ENCODE measurements around the gene CNKSR2.

CNKSR2 gene

DNA sequence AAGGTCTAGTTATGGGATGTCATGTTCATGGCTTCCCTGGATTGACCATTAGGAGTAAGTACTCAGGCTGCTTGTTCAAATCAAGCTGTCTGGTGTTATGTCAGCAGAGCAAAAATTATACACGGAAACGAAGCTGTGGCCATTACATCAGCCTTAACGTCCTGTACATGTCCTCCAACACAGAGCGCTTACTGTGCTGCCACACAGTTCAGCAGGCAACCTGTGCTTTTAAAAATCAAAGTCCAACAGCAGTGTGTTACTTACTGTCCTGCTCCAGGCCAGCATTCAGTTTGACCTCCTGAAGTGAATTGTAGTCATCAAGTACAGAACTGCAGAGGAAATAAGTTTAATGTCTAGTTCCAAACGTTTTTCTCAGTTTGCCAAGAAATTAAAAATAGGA, 237.9 kb downstream of the CNKSR2 start:
- no peak for DNase-seq (ENCODE audit: low read depth)

DNA sequence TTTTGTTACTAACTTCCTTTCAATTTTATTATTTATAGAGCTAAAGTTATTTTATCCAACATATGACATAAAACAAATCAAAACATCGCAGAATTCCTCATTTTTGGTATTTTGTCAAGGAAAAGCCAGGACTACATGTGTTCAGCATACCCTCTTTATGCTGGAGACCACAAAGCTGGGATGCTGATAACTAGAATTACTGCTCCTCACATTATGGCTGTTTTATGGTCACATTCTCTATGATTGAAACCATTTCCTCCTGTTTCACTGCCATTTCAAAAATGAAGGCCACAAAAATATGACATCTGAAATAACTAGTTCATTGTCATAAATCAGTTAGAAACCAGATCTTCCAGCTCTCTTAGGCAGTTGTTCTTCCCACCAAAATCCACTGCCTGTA, 242.2 kb downstream of the CNKSR2 start:
- DNase-seq (ENCODE audit: low read depth): no peak

DNA sequence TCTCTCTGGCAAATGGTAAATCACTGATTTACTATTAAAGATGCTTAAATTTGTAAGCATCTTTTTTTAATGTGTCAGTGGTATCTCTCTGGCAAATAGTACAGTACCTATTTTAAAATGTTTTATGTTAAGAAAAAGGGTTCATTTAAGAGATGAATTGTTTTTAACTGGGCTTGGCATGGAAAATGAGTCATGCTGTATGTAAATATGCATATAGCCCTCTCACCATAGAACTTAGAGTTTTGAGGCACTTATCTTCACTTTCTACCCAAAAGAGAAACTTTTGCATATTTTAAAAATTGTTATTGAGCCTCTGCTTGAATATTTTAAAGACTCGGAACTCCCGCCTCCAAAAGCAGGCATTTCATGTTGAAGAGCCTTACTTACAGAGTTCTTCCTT, 246.0 kb downstream of the CNKSR2 start:
- DNase-seq (ENCODE audit: low read depth): no peak

DNA sequence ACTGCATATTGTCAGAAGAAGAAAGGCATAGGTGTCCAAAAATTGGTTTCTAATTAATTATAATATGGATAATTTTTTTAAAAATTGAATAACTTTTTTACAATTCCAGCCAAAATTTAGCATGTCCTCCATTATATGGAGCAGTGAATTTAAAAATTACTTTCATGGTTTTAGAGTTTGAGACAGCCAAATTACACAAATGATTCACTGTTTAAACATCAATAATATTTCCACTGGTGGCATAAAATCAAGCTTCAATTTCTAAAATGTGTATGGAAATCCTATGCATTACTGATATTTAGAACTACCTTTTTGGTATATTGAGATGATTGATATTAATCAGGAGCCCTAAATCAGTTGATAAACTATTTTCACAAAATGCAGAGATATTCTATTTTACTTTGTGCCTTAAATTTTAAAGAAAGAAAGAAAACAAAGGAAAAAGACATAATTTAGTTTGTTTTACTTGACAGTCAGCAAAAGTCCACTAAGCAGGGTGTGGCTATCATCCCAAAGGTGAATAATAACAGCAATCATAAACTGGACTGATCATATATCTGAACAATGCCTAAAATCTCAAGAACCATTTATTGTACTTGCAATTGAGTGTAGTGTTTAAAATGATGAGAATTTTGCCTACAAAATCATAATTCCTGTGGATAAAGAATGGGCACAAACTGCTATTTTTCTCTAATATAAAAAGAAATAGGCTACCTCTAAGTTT, 249.7 kb downstream of the CNKSR2 start:
- DNase-seq (ENCODE audit: low read depth): no peak

DNA sequence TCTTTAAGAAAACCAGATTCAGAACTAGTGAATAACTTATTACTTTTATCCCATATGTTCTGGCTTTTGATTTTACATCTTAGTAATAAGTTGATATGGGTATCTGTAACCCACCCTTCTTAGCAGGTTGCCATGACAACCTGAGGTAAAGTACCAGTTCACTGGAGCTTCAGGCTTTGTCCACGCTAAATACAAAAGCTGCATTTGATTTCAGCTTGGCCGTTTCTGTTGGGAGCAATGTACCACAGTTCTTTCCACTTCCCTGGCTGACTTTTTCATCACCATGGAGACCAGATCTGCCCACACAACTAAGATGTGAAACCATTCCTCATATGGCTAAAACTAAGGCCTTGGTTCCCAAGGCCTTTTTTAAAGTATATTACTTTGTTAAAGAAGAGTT, 257.8 kb downstream of the CNKSR2 start:
- DNase-seq (ENCODE audit: low read depth): no peak

DNA sequence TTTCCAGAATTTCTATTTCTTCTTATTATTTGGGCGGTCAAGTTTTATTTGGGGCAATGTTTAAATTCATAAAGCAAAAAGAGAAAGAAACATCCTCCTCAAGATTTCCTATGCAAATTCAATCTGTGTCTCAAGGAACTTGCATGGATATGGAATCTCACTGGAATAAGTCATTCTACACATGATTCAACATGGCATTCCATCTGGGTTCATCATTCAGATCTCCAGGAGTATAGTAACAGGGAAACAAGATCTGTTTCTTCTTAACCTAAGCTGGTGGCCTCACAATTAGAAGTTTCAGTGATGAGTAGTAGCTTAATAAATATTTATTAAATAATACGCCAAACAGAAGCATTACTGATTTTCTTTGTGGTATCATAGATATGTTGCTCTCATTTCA, 264.1 kb downstream of the CNKSR2 start:
- DNase-seq (ENCODE audit: low read depth): no peak

DNA sequence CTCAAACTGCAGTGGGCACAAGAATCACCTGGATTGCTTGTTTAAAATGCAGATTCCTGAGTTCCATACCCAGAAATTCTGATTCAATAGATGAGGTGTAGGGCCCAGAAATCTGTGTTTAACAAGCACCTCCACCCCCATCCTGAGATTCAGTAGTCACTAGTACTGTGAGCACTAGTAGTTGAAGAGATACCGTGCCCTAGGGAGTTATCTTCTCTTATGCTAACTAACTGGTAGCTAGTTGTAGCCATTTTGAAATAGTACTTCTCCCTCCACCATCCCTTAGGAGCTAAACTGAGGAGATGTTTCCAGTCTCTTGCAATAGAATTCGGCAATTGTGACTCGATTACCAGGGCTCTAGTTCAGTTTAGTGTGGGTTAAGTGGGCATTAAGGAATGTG, 265.6 kb downstream of the CNKSR2 start:
- no peak for DNase-seq (ENCODE audit: low read depth)

DNA sequence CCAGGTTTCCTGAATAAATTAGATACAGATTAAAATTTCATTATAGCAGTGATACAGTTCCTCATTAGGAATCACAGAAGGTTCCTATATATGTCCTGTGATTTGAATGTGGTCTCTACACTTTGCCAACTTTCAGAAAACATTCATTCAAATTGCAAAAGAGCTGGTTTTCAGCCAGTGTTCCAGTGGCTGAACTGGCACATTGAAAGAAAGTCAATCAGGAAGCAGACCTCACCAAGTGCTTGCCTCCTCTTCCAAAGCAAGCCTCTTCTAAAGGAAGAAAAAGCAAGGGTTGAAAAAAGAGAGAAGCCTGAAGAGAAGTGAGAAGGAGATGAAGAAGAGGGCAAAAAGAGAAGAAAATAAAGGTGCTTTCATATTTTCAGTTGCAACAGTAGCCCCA, 271.2 kb downstream of the CNKSR2 start:
- DNase-seq (ENCODE audit: low read depth): no peak

DNA sequence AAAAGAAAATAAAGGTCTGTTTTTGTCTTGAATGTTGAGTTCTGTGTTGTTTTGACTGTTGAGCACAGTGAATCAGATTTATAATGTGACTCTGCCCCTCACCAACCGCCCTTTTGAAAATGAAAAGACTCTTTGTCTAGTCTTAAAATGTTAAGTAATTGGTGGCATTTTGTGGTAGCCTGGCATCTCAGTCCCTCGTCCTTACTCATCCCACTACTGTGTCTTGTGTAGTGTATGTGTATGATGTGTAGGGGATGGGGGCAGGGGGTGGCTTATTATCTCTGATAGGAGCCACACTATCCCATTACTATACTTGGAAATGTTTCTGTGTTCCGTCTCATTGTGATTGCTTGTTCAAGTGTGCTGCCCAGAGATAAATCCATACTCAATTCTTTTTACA, 271.7 kb downstream of the CNKSR2 start:
- DNase-seq (ENCODE audit: low read depth): no peak

DNA sequence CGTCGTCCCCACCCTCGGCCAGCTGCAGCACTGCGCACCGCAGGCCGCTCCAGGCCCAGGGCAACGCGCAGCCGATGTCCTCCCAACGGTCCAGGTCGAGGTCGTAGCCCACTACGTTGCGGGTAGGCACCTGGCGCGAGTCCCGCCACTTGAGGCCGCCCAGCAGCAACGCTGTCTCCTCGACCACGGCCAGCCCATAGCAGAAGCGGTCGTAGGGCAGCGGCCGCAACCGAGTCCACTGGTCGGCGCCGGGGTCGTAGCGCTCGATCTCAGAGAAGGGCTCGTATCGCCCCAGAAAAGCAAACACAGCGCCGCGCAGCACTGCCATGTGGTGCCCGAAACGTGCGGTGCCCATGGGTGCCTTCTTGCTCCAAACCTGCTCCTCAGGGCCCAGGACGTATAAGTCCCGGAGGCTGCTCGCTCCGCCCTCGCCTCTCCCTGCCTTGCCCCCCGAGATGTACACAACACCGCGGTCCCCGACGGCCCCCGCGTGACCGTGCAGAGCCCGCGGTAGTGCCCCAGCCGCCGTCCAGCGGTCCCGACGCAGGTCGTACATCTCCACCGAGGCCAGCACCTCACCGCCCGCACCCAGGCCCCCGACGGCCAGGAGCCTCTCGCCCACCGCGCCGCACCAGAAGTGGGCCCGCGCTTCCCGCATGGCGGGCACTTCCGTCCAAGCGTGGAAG, 281.8 kb downstream of the CNKSR2 start:
- no peak for DNase-seq (ENCODE audit: low read depth)

DNA sequence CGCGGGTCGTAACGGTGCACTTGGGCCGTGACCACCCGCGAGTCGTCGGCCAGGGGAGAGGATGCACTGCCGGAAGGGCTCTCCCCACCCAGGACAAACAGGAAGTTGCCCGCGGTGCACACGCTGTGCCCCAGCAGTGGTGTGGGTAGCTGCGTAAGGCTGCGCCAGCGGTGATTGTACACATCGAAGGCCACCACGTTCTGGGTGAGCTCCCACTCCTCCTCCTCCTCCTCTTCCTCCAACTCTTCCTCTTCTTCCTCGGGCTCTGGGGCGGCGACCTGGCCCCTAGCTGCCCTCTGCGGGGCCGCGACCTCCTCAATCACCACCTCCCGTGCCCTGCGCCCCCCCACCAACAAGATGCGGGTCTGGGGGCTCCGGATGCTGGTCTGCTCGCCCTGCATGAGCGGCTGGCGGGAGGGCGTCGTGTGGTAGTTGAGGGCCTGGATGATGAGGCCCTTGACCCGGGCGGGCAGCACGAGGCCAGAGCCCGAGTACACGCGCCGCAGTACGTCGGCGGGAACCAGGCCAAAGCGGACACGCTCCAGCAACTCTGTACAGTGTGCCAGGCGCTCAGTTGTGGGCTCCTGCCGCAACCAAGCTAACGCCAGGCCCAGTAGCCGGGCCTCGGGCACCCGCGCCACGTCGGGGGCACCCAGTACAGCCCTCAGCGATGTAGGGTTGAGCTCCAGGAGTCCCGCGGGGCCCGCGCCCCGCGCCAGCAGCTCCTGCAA, 282.5 kb downstream of the CNKSR2 start:
- DNase-seq (ENCODE audit: low read depth): no peak

DNA sequence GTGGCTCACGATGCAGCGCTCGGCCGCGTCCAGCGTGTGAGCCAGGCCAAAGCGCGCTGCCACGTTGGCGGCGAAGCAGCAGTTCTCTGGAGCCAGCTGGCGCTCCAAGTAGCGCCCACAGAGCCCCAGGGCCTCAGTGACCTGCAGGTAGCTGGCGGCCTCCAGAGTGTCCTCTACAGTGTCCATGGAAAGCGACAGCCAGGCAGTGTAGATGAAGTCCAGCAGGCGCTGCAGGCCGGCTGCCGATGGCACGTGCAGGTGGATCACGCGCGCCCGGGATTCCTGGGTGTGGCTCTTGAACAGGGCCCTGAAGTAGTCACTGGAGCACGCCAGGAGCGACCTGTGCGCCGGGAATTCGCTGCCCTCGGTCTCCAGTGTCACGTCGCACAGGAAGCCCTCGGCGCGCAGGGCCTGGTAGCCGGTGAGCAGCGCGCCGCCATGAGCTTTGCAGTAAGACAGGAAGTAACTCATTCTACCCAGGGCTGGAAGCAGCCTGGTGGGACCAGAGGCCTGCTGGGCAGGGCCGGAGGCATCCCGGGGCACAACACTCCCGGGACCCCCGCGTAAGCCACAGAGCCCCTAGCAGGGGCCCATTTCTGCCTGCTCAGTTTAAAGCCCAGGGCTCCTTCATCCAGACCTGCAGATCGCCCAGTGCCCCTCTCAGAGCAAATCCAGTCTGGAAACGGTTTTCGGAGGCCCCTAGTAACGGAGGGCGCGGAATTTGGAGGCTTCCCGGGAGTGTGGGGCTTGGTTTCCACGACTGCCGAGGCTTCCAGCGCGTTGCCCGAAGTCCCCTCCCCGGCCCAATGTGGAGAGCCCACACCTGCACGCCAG, 283.3 kb downstream of the CNKSR2 start:
- DNase-seq (ENCODE audit: low read depth): no peak

DNA sequence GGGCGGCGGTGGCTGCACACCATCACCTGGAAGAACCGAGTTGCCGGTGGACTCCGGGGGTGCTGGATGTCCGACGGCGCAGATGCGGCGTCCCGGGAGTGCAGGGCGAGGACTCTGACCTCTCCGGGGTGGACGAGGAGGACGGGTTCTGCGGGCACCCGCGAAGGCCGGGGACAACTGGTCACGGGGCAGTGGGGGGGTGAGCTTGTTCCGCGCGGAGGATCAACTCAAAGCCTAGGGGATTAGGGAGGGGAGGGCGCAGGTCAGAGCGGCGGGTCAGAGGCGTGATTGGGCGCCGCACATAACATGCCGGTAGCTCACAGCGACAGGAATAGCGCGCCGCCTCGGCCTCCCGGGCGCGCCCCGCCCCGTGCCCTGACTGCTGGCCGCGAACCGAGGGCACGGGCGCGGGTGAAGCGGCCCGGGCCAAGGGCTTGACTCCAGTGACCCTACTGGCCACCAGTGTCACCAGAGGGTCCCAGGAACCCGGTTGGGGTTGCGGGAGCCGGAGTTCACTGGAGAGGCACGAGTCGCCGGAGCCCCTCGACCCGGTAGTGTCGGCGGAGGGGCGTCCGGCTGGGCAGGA, 284.0 kb downstream of the CNKSR2 start, which contains the start of gene KLHL34:
KLHL34 (minus strand) TSS at position 179 of the 586 bp plus-strand sequence. CDS start 542 bp downstream, outside the sequence.
- no peak for DNase-seq (ENCODE audit: low read depth)

DNA sequence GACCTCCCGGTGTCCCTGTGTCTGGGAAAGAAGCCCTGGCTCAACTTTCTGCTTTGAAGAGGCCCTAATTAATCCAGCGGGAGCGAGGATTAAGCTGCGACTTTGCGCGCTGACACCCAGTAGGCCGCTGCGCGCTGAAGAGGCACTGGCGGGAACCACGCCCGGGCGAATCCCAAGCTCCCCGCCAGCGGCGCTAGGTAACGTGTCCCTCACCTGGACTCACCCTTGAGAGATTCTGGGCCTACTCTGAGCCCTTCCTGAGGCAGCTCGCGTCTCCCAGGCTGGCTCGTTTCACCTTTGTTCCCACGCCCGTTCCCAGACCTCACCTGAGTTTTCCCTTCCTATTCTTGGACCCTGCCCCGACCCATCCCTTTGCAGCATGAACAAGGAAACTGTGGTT, 284.5 kb downstream of the CNKSR2 start:
- no peak for DNase-seq (ENCODE audit: low read depth)

DNA sequence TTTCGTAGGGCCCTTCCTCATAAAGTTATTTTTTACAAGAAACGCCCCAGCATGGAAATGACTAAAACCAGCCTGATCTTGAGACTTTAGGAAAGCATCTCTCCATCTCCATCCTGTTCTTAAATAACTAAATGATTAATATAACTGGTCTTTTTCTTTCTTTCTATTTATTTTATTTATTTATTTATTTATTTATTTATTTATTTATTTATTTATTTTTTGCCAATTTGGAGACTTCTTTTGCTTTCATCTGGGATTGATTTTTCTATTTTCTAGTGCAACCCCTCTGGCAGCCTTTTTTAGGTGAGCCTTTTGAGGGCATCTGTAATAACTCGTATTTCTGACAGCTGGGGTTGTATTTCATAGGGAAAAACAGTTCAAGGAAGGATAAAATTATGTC, 285.1 kb downstream of the CNKSR2 start:
- DNase-seq (ENCODE audit: low read depth): no peak

DNA sequence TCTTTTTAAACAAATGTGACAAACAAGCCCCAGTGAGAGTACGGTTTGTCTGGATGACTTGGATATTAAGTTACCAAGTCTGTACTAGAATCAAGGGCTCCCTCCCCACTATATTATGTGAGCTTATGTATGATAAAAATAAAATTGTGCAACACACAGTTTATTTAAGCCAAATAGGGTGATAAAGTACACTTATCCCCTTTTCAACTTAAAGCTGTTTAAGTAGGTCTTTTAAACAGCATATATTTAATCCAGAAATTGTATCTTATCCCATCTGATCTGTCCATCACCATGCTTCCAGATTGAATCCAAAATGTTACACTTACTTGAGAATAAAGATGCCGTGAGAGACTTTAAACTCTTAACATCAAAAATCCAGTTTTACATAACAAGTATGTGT, 285.9 kb downstream of the CNKSR2 start:
- DNase-seq (ENCODE audit: low read depth): no peak

DNA sequence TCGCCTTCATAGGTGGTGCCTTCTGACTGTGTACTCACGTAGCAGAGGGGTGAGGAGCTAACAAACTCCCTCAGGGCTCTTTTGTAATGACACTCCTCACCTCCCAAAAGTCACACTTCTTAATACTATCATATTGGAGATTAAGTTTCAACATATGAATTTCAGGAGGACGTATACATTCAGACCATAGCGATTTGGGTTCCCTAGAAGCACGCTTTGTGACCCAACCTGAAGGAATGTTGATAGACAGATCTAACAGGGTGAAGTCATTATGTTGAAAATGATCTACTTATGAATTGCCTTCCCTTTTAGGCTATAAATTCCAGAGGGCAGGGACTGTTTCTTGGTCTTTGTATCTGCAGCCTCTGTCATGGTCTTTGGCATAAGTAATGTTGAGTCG, 287.1 kb downstream of the CNKSR2 start:
- DNase-seq (ENCODE audit: low read depth): no peak

DNA sequence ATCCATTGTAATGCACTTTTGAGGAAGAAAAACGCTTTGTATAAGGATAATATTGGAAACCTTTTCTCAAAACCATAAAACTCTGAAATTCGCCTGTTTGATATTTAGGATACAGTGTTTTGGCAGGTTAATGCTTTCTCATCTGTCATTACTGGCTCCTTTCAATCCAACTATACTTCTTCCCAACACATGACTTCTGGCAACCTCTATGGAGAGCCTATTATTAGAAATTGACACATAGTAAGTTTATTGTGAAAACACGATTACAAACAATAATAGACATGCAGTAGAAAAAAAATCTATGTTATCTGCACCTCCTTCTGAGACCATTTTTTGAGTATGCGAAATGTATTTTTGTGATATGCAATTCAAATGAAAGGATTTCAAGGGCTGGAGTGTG, 288.5 kb downstream of the CNKSR2 start:
- DNase-seq (ENCODE audit: low read depth): no peak

DNA sequence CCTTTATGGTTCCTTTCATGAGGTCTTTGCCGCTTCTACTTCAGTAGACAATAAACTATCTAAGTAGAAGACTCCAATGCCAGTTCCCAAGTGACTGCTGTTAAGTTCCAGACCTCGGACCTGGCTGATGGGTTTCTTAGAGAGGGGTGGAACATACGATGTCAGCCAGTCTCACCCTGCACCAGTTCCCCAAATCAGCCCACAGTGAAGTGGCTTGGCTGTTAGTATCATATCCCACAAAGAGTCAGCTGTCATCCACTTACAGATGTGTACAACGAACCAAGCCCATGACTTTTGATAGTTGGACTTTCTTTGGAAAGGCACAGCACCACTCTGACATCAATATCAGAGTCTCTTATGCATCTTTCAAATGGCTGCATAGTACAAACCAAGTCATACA, 292.0 kb downstream of the CNKSR2 start:
- DNase-seq (ENCODE audit: low read depth): no peak

DNA sequence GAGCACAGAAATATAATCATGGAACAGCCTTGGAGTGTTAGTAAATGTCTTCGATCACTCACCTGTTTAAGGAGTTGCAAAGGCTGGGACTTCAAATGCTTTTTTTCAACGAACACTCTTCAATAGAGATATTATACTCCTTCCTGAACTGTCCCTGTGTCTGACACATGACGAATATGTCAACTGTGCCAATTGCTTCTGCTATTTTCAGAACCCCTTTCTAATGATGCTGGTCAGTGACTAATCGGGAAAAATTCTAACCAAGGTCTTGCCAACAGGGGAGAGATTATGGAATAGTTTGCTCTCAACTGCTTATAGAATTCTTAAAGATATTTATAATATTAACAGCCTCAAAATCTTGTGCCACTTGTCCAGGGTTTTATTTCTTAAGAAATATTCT, 292.5 kb downstream of the CNKSR2 start:
- DNase-seq (ENCODE audit: low read depth): no peak

DNA sequence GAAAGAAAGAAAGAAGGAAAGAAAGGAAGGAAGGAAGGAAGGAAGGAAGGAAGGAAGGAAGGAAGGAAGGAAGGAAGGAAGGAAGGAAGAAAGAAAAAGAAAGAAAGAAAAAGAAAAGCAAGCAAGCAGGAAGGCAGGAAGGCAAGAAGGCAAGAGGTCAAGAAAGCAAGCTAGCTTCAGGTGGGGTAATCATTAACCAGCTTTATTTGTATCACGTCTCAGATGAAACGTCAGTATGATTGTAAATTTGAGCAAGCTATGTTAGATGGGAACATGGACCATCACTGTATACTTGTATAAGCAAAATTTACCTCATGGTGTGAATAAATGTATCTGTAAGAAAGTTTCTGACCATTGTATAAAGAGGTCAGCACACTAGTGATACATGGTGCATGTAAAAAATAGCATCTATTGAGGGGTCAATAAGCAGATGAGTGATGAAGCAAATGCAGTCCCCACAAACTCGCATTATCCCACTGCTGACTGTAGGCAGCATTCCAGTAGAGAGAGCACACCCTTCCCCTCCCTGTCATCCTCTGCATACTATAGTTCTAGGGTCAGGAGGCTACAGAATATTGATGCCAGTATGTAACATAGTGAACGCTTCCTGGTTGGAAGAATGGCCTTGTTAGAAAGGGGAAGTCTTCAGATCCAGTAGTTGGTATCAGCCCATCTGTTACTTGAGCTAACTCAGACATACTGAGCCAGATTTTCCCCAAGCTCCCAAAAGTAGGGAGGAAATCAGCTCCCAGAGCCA, 300.4 kb downstream of the CNKSR2 start:
- DNase-seq (ENCODE audit: low read depth): no peak
